Fibroblast of peridontal ligament (primary cell): ENCODE measurements around the gene PGAM2.
"Not testable (repeated sequence)": the region's sequence is repeated elsewhere in the genome, so short reads cannot be mapped to it uniquely, and the experiment has no call there.

Experiments
- DNase-seq: peaks from one replicate; pipeline ENCODE4 v3.0.0-alpha.2; 2010; ENCODE audit errors: extremely low read depth

PGAM2 gene

DNA sequence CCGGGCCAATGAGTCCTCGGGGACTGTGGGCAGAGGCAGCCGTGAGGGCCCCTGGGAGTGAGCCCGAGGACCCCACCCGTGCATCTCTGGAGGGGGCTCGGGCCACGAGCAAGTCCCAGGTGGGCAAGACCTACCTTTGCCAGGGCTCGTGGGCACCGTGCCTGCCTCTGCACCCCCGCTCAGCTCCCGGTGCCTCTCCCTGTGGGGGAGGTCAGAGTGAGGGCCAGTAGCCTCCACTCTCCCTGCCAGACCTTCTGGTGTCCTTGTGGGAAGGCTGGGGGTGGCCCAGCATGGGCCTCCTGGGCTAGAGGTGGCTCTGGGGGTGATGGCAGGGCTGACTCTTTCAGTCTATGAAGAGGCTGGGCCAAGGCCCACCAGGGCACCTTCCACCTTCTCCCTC lies 35.9 kb downstream of the PGAM2 start:
- not testable (repeated sequence) for DNase-seq

DNA sequence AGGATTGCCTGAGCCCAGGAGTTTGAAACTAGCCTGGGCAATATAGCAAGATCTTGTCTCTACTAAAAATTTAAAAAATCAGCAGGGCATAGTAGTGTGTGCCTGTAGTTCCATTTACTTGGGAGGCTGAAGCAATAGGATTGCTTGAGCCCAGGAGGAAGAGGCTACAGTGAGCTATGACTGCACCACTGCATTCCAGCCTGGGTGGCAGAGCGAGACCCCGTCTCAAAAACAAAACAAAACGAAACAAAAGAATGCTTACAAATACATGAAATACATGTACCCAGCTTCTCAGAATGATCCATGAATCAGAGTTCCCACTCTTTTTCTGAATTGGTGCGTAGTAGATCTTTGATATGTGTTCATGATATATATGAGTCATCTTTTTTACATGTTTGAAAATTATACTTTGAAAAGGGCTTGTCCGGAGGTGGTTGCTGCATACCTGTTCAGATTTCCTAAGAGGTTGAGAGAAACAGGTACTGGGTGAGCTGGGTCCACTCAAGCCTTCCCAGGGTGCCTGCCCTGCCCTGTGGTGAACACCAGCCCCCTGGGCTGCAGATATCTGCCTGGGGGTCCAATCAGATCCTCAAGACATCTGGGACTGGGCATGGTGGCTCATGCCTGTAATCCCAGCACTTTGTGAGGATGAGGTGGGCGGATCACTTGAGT lies 42.4 kb downstream of the PGAM2 start:
- not testable (repeated sequence) for DNase-seq

DNA sequence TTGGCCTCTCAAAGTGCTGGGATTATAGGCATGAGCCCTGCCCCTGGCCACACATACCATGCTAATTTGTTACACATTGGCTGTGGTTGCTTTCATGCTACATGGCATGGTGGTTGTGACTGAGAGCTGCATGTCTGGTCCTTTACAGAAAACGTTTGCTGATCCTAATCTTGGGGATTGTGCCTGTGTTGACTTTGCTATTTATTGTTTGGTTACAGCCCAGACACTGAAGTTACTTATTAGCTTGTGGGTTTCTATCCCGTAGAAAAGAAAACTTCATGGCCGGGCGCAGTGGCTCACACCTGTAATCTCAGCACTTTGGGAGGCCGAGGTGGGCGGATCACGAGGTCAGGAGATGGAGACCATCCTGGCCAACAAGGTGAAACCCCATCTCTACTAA lies 43.3 kb downstream of the PGAM2 start:
- DNase-seq = not testable (repeated sequence)

- DNase-seq = not testable (repeated sequence)
These were observed 45.5 kb downstream of the PGAM2 start for GRCh38 chr7:44019825-44020224.

DNA sequence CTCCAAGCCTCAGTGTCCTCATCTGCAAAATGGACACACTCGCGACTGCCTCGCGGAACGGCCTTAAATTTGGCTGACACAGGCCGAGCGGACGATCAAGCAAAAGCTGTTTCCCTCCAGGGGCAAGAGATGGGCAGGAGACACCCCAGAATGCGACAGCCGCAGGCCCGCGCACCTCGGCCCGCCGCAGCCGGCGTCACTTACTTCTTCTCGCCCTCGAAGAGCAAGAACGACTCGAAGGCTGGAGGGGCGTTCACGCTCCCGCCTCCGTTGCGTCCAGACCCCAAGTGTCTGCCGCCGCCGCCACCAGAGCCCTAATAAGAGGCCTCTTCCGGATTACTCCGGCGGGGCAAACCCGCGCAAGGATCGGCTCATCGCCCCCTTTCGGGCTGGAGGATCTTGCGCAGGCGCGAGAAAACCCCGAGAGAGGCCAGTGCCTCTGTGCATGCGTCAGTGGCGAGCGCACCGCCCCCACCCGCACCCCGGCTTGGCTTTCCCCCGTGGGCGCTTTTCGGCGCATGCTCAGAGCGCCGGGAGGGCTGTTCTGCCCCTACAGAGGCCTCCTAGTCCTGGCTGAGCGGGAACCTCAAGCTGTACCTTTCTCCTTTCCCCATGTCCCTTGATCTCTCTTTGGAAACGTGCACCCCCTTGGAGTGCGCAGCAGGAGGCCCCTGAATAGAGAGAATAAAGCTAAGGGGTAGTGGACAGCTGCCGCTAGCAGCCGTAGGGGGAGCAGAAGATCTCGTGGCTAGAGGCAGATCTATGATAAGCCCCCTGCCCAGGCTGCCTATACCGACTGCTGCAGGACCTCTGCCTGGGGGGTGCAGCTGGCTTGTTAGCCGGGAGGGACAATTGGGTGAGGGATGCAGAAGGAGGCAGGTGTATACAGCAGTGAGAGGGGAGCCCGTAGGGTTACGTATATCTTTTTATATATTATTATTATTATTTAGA lies 46.2 kb downstream of the PGAM2 start:
- peak; percentile 96 for DNase-seq

- not testable (repeated sequence) for DNase-seq
These were observed 50.3 kb downstream of the PGAM2 start for GRCh38 chr7:44015090-44015489.
